ENCODE results near the gene TEX13A.

The TEX13A gene, protein sequence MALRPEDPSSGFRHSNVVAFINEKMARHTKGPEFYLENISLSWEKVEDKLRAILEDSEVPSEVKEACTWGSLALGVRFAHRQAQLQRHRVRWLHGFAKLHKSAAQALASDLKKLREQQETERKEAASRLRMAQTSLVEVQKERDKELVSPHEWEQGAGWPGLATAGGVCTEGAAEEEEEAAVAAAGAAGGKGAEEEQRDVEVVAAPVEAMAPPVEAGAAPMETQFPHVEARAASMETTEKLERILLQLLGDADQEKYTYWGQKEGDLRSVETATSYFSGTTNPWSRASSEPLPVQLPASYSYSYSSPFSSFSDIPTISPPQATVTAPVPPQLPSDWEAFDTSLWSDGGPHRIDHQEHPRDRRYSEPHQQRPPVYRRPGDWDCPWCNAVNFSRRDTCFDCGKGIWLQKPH

DNA sequence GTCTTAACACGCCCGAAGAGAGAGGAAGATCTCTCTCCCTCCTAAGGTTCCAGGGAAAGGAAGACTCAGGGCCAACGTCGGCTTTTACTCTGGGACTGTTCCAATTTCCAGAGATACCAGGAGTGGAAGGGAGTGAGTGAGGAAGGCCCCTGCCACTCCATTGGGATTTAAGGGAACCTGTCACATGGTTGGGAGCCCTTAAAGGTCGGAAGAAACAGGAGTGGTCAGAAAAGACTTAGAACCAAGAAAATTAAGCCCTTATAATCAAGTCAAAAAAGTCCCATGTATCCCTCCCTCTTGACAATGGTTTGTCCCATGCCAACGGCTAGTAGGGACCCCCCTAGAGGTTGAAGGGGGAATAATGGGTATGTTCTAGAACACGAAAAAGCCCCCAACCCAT, at the start of gene TEX13A:
TEX13A (minus strand) TSS at position 59 of the 400 bp plus-strand sequence. CDS start 297 bp downstream, outside the sequence.
- no peak within 1 kb of the TSS for H3K4me3 ChIP-seq (ENCODE audit: low read depth, low read length)

DNA sequence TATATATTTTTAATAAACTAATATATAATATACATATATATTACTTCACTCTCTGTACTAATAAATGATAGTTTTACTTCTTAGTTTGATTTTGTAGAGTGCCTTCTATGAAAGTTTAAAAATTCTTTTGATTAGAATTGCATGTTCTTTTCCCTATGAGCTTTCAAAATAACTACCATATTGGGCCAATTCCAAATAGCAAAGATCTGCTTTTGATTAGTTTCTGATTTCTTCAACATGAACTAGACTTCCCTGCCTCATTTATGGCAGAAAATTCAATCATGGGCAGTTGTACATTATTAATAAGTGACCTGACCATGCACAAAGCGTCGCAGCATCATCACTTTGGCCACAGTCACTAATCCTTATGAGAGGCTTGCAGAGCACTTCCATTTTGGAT, 48.9 kb upstream of the TEX13A start:
- no peak overlapping the region for H3K4me3 ChIP-seq (ENCODE audit: low read depth, low read length)
- TF ChIP-seq, protein P1, sequence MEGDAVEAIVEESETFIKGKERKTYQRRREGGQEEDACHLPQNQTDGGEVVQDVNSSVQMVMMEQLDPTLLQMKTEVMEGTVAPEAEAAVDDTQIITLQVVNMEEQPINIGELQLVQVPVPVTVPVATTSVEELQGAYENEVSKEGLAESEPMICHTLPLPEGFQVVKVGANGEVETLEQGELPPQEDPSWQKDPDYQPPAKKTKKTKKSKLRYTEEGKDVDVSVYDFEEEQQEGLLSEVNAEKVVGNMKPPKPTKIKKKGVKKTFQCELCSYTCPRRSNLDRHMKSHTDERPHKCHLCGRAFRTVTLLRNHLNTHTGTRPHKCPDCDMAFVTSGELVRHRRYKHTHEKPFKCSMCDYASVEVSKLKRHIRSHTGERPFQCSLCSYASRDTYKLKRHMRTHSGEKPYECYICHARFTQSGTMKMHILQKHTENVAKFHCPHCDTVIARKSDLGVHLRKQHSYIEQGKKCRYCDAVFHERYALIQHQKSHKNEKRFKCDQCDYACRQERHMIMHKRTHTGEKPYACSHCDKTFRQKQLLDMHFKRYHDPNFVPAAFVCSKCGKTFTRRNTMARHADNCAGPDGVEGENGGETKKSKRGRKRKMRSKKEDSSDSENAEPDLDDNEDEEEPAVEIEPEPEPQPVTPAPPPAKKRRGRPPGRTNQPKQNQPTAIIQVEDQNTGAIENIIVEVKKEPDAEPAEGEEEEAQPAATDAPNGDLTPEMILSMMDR (IDR thresholded peaks at IDR 0.05; ENCODE audit: insufficient read depth, low read depth, low read length, missing control alignments): no peak
- no peak for DNase-seq (ENCODE audit: low read depth)

More for the DNA sequence above, at the start of gene TEX13A:
- no peak for DNase-seq (ENCODE audit: low read depth)
- TF ChIP-seq, protein P1 (IDR thresholded peaks at IDR 0.05; ENCODE audit: insufficient read depth, low read depth, low read length, missing control alignments): no peak

DNA sequence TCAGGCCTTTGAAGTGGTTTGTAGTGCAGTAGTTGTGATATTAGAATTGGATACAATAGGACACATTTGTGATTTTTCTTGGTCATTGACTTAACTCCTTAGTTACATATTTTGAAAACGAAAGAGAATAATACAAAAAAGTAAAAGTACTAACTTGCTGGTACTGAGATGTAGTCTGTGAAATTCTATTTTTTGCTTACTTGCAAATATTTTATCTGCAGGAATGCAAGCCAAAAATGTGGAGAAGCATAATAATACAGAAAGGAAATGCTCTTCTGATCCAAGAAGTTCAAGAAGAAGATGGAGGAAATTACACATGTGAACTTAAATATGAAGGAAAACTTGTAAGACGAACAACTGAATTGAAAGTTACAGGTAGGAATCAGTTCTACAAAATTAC, 46.7 kb upstream of the TEX13A start:
- no peak for DNase-seq (ENCODE audit: low read depth)

DNA sequence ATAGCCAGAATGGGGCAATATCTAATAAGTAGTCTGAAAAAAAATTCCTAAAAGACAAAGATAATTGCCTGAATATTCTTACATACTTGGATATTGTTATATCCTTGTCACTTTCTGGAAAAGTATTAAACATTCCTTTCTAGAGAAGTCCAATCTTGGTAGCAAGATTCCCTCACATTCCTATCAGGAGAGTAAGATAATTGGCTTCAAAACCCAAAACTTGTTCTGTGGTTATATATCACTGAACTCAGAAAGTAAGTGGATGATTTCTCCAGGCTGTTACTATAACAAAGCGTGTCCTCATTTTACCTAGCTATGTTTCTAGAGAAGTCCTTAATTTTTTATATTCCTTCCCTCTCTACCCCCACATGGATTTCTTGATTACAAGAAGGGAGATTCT, 46.0 kb upstream of the TEX13A start:
- DNase-seq (ENCODE audit: low read depth): no peak
- no peak overlapping the region for H3K4me3 ChIP-seq (ENCODE audit: low read depth, low read length)
- TF ChIP-seq, protein P1 (IDR thresholded peaks at IDR 0.05; ENCODE audit: insufficient read depth, low read depth, low read length, missing control alignments): no peak

More for the DNA sequence above, 46.7 kb upstream of the TEX13A start:
- H3K4me3 ChIP-seq (ENCODE audit: low read depth, low read length): no peak overlapping the region
- TF ChIP-seq, protein P1 (IDR thresholded peaks at IDR 0.05; ENCODE audit: insufficient read depth, low read depth, low read length, missing control alignments): no peak

DNA sequence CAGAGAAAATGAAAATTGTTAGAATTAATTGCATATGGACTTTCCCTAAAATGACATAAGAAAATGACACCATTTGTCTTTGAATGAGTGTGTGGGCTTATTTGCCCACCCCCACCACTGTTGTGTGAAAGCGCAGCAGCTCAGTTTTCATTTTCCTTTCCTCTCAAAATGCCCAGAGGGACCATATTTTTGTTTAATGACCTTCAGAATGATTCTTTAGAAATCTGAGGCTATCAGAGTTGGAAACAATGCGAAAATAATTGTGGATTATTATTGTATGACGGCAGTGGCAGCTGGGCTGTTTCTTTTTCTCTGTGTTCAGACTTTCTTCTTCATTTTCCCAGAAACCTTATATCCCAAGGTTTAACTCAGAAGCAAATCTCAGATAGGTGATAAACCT, 44.6 kb upstream of the TEX13A start:
- no peak overlapping the region for H3K4me3 ChIP-seq (ENCODE audit: low read depth, low read length)
- TF ChIP-seq, protein P1 (IDR thresholded peaks at IDR 0.05; ENCODE audit: insufficient read depth, low read depth, low read length, missing control alignments): no peak
- DNase-seq (ENCODE audit: low read depth): no peak

DNA sequence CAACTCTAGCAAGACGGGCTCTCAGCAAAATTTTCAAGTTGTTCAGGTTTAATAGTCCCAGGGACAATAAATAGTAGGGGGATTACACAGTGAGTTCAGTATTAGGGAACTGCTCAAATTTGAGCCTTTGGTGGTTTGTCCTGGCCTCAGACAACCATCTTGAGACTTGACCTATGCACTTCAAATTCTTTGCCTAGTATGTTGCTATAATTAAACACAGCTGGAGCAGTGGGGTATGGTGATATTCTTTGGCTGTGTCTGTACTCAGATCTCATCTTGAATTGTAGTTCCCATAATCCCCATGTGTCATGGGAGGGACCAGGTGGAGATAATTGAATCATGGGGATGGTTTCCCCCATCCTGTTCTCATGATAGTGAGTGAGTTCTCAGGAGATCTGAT, 43.3 kb upstream of the TEX13A start:
- DNase-seq (ENCODE audit: low read depth): no peak
- no peak overlapping the region for H3K4me3 ChIP-seq (ENCODE audit: low read depth, low read length)
- TF ChIP-seq, protein P1 (IDR thresholded peaks at IDR 0.05; ENCODE audit: insufficient read depth, low read depth, low read length, missing control alignments): no peak

All from GM12865 (cell line).